ENCODE results near the gene COL16A1.

DNA sequence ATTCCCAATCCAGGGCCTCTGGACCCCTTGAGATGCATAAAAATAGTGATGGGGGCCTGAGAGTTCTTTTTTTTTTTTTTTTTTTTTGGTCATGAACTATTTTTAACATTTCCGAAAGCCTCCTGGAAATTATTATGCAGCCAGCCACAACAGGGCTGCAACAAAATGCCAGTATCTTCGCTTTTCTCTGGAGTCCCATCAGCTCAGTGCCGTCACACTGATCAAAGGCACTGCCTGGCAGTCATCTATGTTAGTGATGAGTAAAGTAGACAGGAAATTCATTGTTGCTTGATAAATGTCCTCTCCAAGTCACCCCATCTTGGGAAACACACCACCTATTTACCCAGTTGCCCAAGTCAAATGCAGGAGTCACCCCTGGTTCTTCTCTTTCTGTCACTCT is 43.9 kb downstream of the COL16A1 start:
- TF ChIP-seq, protein P1, sequence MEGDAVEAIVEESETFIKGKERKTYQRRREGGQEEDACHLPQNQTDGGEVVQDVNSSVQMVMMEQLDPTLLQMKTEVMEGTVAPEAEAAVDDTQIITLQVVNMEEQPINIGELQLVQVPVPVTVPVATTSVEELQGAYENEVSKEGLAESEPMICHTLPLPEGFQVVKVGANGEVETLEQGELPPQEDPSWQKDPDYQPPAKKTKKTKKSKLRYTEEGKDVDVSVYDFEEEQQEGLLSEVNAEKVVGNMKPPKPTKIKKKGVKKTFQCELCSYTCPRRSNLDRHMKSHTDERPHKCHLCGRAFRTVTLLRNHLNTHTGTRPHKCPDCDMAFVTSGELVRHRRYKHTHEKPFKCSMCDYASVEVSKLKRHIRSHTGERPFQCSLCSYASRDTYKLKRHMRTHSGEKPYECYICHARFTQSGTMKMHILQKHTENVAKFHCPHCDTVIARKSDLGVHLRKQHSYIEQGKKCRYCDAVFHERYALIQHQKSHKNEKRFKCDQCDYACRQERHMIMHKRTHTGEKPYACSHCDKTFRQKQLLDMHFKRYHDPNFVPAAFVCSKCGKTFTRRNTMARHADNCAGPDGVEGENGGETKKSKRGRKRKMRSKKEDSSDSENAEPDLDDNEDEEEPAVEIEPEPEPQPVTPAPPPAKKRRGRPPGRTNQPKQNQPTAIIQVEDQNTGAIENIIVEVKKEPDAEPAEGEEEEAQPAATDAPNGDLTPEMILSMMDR (IDR thresholded peaks at IDR 0.05) = no peak
- TF ChIP-seq POLR2A (IDR thresholded peaks at IDR 0.05) = no peak
